ENCODE results near the gene KIAA0513.
"Not testable (repeated sequence)": the region's sequence is repeated elsewhere in the genome, so short reads cannot be mapped to it uniquely, and the experiment has no call there.

The KIAA0513 gene

GRCh38 chr16:85029981-85030401, 2.4 kb downstream of the KIAA0513 start:
- DNase-seq (ENCODE audit: low spot score), result no peak

- no peak for DNase-seq (ENCODE audit: low spot score)
These were observed 3.9 kb downstream of the KIAA0513 start for GRCh38 chr16:85031451-85031850.

- not testable (repeated sequence) for DNase-seq (ENCODE audit: low spot score)
These were observed 4.6 kb downstream of the KIAA0513 start for GRCh38 chr16:85032187-85032586.

GRCh38 chr16:85033171-85033570, 5.6 kb downstream of the KIAA0513 start:
- no peak for DNase-seq (ENCODE audit: low spot score)

- no peak for DNase-seq (ENCODE audit: low spot score)
These were observed 7.2 kb downstream of the KIAA0513 start for GRCh38 chr16:85034591-85035433.

DNA sequence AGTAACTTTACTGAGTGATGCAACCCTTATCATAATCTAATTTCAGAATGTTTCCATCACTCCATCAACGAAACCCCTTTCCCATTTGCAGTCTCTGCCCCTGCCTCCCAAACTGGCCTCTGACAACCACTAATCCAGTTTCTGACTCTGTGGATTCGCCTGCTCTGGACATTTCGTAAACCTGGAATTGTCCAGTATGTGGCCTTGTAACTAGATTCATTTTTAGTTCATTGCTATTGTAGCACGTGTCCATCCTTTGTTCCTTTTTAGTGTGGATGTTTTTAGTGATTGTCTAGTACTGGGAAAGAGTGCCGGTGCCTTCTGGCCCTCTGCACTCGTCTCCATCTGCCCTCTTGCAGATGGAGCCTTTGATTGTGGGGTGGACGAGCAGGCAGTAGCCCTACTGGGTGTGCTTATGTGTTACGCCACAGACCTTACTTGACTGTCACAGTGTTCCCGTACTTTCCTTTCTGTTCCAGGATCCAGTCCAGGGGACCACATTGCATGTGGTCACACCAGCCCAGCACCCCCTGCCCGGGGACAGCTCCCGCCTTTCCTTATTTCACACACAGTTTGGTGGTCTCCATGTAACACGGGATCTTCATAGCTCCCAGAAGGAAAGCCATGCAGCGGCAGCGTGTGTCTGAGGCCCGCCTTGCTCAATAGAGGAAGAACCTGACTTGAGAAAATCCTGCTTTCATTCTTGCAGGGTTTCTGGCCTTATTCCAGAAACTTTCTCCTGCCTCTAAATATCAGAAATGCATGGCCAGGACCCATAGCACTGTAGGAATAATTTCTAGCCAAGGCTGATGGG, 8.8 kb downstream of the KIAA0513 start:
- DNase-seq (ENCODE audit: low spot score), result no peak

GRCh38 chr16:85037050-85037410, 9.4 kb downstream of the KIAA0513 start:
- DNase-seq (ENCODE audit: low spot score), result peak; percentile 88

- no peak for DNase-seq (ENCODE audit: low spot score)
These were observed 10.1 kb downstream of the KIAA0513 start for GRCh38 chr16:85037721-85038120.

DNA sequence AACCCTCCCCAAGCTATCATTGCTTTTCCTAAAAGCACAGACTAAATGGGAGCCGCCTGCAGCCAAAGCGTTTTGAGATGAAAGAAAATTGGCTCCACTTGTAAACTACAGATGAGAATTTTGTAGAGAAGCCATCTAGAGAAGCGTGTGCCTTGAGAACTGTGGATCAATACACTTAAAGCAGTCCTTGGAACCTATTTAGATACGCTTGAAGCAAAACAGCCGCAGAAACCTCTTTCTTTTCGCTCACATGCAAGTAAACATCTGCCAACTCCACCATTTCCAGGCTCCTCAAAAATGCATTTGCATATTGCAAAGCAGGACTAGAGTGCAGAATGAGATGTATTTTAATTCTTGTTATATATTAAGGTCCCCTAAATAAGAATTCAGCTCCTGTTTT, 13.1 kb downstream of the KIAA0513 start:
- no peak for DNase-seq (ENCODE audit: low spot score)

GRCh38 chr16:85041219-85042166, 13.9 kb downstream of the KIAA0513 start:
- no peak for DNase-seq (ENCODE audit: low spot score)

GRCh38 chr16:85042167-85042526, 14.6 kb downstream of the KIAA0513 start:
- DNase-seq (ENCODE audit: low spot score), result no peak

DNA sequence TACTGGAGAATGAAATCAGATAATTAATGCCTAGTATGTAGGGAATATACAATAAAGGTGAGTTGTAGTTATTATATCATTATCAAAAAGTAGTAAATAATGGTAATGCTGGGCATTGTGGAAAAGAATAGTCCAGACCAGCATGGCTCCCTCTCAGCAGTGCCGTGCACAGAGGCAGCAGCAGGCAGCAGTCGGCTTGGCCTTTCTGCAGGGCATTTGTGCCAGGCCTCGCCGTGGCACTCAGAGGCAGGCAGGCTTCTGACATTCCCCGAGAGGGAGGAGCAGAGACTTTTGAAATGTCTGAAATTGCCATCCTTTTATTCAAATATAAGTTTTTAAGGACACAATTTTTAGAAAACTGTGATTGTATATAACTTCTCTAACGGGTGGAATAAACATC, 15.0 kb downstream of the KIAA0513 start:
- no peak for DNase-seq (ENCODE audit: low spot score)

DNA sequence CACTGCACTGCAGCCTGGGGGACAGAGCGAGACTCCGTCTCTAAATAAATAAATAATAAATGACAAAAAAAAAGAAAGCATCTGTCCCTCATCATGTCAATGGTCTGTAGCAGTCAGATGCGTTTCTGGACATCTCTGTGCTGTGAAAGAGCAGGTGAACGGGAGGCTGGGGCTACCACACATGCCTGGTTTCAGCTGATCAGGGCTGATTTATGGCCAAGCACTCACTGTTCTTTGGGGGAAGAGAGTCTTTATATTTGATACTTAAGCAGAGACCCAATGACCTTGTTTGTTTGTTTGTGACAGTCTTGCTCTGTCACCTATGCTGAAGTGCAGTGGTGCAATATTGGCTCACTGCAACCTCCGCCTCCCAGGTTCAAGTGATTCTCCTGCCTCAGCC, 17.5 kb downstream of the KIAA0513 start:
- DNase-seq (ENCODE audit: low spot score), result no peak

DNA sequence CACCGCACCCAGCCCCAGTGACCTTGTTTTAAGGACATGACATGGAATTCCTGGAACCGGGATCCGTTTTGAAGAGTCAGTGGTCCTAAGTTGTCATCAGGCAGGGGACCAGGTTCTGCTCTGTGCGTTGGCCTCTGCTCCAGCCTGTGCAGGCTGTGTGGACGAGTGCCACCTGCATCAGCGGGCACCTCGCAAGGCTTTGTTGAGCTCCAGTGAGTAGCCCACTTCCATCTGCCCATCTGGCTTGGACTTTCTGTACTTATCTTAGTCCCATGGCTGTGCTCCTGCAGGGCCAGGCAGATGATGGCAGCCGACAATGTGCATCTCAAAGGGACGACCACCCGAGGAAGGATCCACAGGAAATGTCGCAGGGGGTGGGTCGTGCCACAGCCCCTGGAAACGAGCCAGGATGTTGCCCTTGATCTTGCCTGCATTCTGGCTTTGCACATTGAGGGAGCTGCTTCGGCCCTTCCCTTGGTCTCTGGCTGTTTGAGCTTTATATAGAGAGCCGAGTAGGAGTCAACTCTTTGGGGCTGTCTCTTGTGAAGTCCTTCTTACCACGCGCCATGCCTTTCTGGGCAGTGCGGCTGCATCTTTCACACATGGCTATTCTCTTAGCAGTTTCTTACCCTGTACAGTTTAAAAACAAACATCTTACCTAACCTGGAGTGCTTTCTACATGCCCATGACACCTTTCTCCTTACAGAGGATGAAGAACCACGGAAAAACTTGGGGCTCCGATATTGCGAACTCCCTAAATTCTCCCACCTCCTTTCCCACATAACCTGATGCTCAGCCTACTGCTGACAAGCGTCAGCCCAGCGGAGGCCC, 18.3 kb downstream of the KIAA0513 start:
- no peak for DNase-seq (ENCODE audit: low spot score)

DNA sequence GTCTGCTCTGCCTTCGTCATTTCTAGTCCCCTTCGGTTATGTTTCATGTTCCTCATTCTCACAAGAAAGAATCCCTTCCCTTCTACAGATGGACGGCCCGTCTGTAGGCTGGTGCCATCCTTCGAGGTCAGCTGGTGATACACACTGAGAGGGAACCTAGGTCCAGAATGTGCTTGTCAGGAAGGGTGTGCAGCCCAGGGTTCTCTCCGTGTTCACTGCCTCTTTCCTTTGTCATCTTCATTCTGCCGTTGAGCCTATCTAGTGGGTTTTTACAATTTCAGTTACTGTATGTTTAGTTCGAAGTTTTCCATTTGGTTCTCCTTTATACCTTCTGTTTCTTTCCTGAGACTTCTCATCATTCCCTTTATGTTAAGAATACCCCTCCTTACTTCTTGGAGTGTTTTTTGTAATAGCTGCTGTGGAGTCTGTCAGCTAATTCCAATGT, 18.9 kb downstream of the KIAA0513 start:
- DNase-seq (ENCODE audit: low spot score), result no peak

DNA sequence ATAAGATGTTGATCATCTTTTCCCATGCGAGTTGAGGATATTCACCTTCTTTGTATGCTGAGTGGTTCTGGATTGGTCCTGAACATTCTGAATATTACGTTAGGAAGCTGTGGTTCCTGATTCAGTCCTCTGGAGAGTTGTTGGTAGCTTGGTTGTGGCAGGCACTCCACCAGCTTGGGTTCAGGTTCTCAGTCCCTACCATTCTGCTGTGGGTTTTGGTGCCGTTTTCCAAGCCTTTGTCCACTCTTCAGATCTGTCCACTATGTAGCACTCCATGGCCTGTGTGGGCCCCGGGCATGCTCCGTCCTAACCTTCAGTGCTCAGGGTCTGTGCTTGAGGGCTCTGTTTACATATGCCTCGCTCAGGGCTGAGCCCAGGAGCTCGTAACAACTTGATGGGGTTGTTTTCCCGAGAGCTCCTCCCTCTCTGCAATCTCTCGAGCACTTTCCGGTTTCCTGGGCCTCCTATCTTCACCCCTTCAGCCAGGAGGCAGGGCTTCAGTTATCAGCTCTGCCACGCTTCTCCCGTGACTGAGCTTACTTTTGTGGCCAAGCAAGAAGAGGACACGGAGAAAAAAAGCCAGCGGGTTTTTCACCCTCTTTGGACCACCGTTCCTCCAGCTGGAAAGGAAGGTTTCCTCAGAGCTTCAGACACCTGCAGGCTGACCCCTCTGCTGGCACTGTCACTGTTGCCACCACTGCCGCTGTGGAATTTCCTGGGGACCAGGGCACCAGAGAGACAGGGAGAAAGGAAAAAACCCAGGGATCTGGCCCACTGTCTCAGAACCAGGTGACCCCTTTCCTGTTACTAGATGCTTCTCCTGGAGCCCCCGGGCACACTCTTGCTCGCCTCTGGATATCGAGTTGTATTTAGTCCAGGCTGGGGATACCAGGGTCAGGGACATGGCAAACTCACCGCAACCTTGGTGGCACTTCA, 19.6 kb downstream of the KIAA0513 start:
- no peak for DNase-seq (ENCODE audit: low spot score)

DNA sequence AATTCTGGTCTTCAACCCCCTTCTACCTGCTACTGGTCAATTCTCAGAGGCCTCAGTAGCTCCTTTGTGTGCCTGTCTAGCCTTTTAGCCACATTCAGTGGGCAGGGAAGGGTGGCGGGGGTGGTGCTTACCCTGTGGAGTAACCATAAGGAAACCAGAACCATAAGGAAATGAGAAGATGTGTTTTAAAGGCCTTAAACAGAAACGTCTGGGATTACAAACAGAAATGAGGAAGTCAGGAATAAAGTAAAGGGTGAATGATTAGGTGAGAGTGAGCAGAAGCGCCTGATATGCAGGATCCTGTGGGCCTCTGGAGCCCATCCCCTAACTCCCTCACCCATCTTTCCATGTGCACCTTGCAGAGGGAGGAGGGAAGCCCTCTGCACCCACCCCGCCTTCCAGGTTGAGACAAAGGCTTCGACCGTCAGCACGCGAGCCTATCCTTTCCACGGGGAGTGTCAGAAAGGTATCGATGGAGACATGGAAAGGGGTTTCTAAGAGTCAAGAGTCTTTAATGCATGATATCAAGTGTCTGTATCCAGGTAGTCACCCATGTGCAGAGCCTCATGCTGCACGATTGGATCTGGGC, 20.4 kb downstream of the KIAA0513 start:
- no peak for DNase-seq (ENCODE audit: low spot score)

GRCh38 chr16:85048921-85049562, 21.4 kb downstream of the KIAA0513 start:
- no peak for DNase-seq (ENCODE audit: low spot score)

- DNase-seq (ENCODE audit: low spot score), result no peak
These were observed 22.2 kb downstream of the KIAA0513 start for GRCh38 chr16:85049706-85050305.

Measured in RKO (cell line).